HL-60 (cell line): ENCODE measurements around the gene CCNY.

ENCODE experiments used
- DNase-seq, 2 experiments: peaks; one replicate each; pipeline ENCODE4 v3.0.0-alpha.2; 2010 to 2020; ENCODE audit warnings: low read depth in 1 of 2, low spot score in 1 of 2
- H3K27ac ChIP-seq: fragments of 250-450 bp; sonication (Bioruptor Pico); replicated peaks from 2 replicates; pipeline ENCODE4 v1.5.1; 2020; ENCODE audit warnings: mild to moderate bottlenecking, moderate library complexity
- H3K27me3 ChIP-seq: fragments of 250-450 bp; sonication (Bioruptor Pico); 2 replicates; pipeline ENCODE4 v1.5.1; 2021; ENCODE audit warnings: mild to moderate bottlenecking, moderate library complexity; ENCODE audit not compliant: insufficient read depth, poor library complexity, severe bottlenecking
- H3K4me3 ChIP-seq: replicated peaks from 2 replicates; pipeline ENCODE4 v1.5.1; 2011; ENCODE audit warnings: mild to moderate bottlenecking, control low read depth, low read length; ENCODE audit not compliant: insufficient read depth
- GABPA ChIP-seq: IDR thresholded peaks from 2 replicates; pipeline ENCODE4 v1.6.1; 2012; ENCODE audit warnings: low read depth
- POLR2AphosphoS5 ChIP-seq: IDR thresholded peaks from 2 replicates; pipeline ENCODE4 v1.6.1; 2012; ENCODE audit warnings: low read depth
- REST ChIP-seq: IDR thresholded peaks from 2 replicates; pipeline ENCODE4 v1.6.1; 2012; ENCODE audit warnings: low read depth; ENCODE audit not compliant: insufficient replicate concordance
- SPI1 ChIP-seq: IDR thresholded peaks from 2 replicates; pipeline ENCODE4 v1.6.1; 2012; ENCODE audit warnings: low read depth, mild to moderate bottlenecking, borderline replicate concordance
- TF ChIP-seq, protein P1 (sequence below): IDR thresholded peaks from one replicate; pipeline ENCODE4 v1.5.1; 2011; ENCODE audit warnings: low read length, control low read depth, inconsistent platforms; ENCODE audit not compliant: insufficient read depth

CCNY gene

GRCh38 chr10:35577926-35578617, 241.8 kb downstream of the CCNY start:
- H3K27ac ChIP-seq: no peak overlapping the region
- DNase-seq: no peak
- TF ChIP-seq SPI1: no peak
- no peak for TF ChIP-seq POLR2AphosphoS5
- TF ChIP-seq, protein P1, sequence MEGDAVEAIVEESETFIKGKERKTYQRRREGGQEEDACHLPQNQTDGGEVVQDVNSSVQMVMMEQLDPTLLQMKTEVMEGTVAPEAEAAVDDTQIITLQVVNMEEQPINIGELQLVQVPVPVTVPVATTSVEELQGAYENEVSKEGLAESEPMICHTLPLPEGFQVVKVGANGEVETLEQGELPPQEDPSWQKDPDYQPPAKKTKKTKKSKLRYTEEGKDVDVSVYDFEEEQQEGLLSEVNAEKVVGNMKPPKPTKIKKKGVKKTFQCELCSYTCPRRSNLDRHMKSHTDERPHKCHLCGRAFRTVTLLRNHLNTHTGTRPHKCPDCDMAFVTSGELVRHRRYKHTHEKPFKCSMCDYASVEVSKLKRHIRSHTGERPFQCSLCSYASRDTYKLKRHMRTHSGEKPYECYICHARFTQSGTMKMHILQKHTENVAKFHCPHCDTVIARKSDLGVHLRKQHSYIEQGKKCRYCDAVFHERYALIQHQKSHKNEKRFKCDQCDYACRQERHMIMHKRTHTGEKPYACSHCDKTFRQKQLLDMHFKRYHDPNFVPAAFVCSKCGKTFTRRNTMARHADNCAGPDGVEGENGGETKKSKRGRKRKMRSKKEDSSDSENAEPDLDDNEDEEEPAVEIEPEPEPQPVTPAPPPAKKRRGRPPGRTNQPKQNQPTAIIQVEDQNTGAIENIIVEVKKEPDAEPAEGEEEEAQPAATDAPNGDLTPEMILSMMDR: no peak
- TF ChIP-seq REST: no peak
- no peak for TF ChIP-seq GABPA
- H3K27me3 ChIP-seq: no peaks in the 10 kb centered on the region
- H3K4me3 ChIP-seq: no peak overlapping the region

DNA sequence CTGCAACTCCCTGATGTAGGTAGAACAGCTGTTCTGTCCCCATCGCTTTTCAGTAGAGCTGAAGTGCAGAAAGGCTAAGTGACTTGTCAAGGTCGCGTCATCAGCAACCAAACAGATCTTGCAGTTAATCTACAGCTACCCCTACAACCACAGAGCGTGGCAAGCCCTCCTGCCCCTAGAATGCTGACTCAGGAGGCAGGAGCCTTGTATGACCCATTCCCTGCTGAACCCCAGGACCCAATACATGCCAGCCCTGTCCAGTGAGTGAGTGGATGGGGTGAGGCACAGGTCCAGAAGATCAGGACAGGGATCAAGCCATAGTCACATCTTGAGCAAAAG, 242.3 kb downstream of the CCNY start:
- DNase-seq: no peak
- Histone ChIP-seq H3K4me3 (no peak overlapping the region), H3K27ac (no peak overlapping the region), H3K27me3 (no peaks in the 10 kb centered on the region)
- TF ChIP-seq REST (no peak), GABPA (no peak), SPI1 (no peak), POLR2AphosphoS5 (no peak)
- TF ChIP-seq, protein P1: no peak

DNA sequence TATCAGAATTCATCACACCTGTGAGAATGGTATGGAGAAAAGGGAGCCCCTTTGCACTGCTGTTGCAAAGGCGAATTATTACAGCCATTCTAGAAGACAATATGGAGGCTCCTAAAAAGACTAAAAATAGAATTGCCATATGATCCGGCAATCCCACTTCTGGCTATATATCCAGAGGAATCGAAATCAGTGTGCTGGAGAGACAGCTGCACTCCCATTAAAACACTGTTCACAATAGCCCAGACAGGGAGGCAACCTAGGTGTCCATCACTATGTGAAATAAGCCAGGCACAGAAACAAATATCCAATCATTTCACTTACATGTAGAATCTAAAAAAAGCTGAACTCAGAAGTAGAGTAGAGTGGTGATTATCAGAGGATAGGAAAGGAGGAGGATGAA, 242.8 kb downstream of the CCNY start:
- Histone ChIP-seq H3K27ac (no peak overlapping the region), H3K4me3 (no peak overlapping the region), H3K27me3 (no peaks in the 10 kb centered on the region)
- DNase-seq: no peak
- TF ChIP-seq REST (no peak), SPI1 (no peak), POLR2AphosphoS5 (no peak), GABPA (no peak)
- TF ChIP-seq, protein P1: no peak
